ENCODE measurements around the gene IFI27L2.

The IFI27L2 gene

DNA sequence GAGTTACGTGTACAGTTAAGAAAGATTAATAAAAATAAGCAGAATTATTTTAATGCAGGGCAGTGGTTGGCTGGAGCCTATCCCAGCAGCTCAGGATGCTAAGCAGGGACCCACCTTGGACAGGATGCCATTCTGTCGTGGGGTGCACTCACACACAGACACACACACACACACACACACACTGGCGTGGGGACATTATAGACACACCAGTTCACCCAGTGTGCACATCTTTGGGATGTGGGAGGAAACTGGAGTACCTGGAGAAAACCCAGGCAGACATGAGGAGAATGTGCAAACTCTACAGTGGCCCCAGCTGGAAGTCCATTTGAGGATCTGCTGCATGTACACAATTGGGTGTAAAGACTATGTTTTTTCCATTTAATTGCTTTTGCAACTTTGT lies 12.8 kb upstream of the IFI27L2 start:
- no peak for TF ChIP-seq CTCF (IDR thresholded peaks at IDR 0.05; ENCODE audit: insufficient read depth, low read length, poor library complexity, severe bottlenecking)
- no peak for DNase-seq (ENCODE audit: extremely low read depth, insufficient read length)
- Histone ChIP-seq H3K36me3 (ENCODE audit: control insufficient read depth, insufficient read depth, low read length) (no peaks in the 10 kb centered on the region), H3K4me3 (replicated peaks; ENCODE audit: low read depth, low read length) (no peak overlapping the region), H3K27me3 (replicated peaks; ENCODE audit: control insufficient read depth, insufficient read depth, low read length) (no peaks in the 10 kb centered on the region; the same call in 1 of the 2 replicates)

GRCh38 chr14:94139421-94139820 lies 10.0 kb upstream of the IFI27L2 start:
- Histone ChIP-seq H3K36me3 (ENCODE audit: control insufficient read depth, insufficient read depth, low read length) (no peaks in the 10 kb centered on the region), H3K4me3 (replicated peaks; ENCODE audit: low read depth, low read length) (no peak overlapping the region), H3K27me3 (replicated peaks; ENCODE audit: control insufficient read depth, insufficient read depth, low read length) (no peaks in the 10 kb centered on the region; the same call in 1 of the 2 replicates)
- no peak for TF ChIP-seq CTCF (IDR thresholded peaks at IDR 0.05; ENCODE audit: insufficient read depth, low read length, poor library complexity, severe bottlenecking)
- no peak for DNase-seq (ENCODE audit: extremely low read depth, insufficient read length)

DNA sequence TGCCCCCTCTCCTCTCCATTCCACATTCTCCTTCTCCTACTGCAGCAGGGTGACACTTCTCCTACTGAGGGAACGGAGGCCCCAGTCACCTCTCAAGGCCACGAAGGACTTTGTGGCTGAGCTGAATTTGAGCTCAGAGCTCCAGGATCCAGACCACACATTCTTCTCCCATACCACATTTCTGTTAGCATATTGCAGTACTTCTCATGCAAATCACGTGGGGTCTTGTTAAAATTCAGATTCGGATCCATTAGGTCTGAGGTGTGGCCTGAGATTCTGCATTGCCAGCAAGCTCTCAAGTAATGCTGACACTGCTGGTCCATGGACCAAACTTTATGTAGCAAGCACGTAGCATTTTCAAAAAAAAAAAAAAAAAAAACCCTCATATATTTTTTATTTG lies 9.6 kb upstream of the IFI27L2 start:
- no peaks in the 10 kb centered on the region; the same call in 1 of the 2 replicates for H3K27me3 ChIP-seq (replicated peaks; ENCODE audit: control insufficient read depth, insufficient read depth, low read length)
- no peak for DNase-seq (ENCODE audit: extremely low read depth, insufficient read length)
- no peaks in the 10 kb centered on the region for H3K36me3 ChIP-seq (ENCODE audit: control insufficient read depth, insufficient read depth, low read length)
- no peak for TF ChIP-seq CTCF (IDR thresholded peaks at IDR 0.05; ENCODE audit: insufficient read depth, low read length, poor library complexity, severe bottlenecking)
- no peak overlapping the region for H3K4me3 ChIP-seq (replicated peaks; ENCODE audit: low read depth, low read length)

- no peaks in the 10 kb centered on the region for H3K36me3 ChIP-seq (ENCODE audit: control insufficient read depth, insufficient read depth, low read length)
- no peaks in the 10 kb centered on the region; the same call in 1 of the 2 replicates for H3K27me3 ChIP-seq (replicated peaks; ENCODE audit: control insufficient read depth, insufficient read depth, low read length)
- no peak for DNase-seq (ENCODE audit: extremely low read depth, insufficient read length)
- no peak for TF ChIP-seq CTCF (IDR thresholded peaks at IDR 0.05; ENCODE audit: insufficient read depth, low read length, poor library complexity, severe bottlenecking)
- no peak overlapping the region for H3K4me3 ChIP-seq (replicated peaks; ENCODE audit: low read depth, low read length)
Observed at GRCh38 chr14:94138251-94138650, 8.8 kb upstream of the IFI27L2 start.

DNA sequence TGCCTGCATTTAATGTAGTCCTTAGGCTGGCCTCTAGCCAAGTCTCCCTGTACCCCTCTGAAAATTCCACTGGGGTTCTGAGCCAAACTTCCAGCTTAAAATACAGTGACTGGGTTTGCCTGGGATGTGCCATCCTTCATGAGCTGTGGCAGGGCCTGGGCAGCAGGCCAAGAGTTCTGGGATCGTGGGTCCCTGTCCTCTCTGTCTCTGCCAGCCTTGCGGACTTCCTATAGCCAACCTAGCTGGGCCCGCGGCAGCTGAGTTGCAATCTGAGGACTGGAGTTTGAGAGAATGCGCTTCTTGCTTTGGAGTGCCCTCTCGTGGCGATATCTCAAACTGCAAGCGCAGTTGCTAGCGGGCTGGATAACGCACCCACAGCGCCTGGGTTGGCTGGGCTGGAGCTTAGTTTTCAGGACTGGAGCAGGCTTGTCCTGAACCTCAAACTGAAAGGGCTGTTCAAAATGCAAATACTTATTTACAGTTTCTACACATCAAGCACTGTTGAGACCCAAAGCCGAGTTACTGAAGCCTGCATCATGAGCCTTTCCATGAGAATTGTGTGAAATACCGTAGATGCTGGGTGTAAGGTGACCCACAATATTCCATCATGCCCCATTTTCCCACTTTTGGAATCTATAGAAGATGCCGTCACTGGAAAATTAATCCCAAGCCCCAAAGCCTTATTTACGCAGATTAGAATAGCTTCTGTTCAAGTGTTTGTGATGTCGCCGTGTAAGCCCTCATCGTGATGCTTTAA lies 7.3 kb upstream of the IFI27L2 start:
- peak; percentile 52 for DNase-seq (ENCODE audit: extremely low read depth, insufficient read length)
- Histone ChIP-seq H3K4me3 (replicated peaks; ENCODE audit: low read depth, low read length) (no peak overlapping the region), H3K27me3 (replicated peaks; ENCODE audit: control insufficient read depth, insufficient read depth, low read length) (no peaks in the 10 kb centered on the region; the same call in 1 of the 2 replicates), H3K36me3 (ENCODE audit: control insufficient read depth, insufficient read depth, low read length) (no peaks in the 10 kb centered on the region)
- peak; percentile 94 for TF ChIP-seq CTCF (IDR thresholded peaks at IDR 0.05; ENCODE audit: insufficient read depth, low read length, poor library complexity, severe bottlenecking)

All from GM06990 (cell line).